GM23338 (cell line): ENCODE data around the gene CFAP100. TPM values are rescaled to one million over a fixed set of nuclear protein-coding genes. Genes with fewer than 3 reads are reported as not detected.

ENCODE experiments used
- ATAC-seq: fragments of 200-7000 bp; cut with Tn5 transposase; 3 replicates; pipeline ENCODE4 v1.9.1; 2020
- DNase-seq: peaks from one replicate; pipeline ENCODE4 v3.0.0-alpha.2; 2015; ENCODE audit warnings: low spot score
- H2AFZ ChIP-seq: fragments of 200-600 bp; sonication (generic); 2 replicates; pipeline ENCODE4 v1.8.0; 2016; ENCODE audit warnings: antibody characterized with exemption, mild to moderate bottlenecking, moderate library complexity
- H3F3A ChIP-seq: fragments of 200-600 bp; sonication (generic); replicated peaks from 2 replicates; pipeline ENCODE4 v1.8.0; 2017; ENCODE audit warnings: antibody characterized with exemption, mixed run types, low read depth
- H3K27ac ChIP-seq: fragments of 200-600 bp; sonication (generic); 2 replicates; pipeline ENCODE4 v1.6.1; 2016; ENCODE audit warnings: low read depth
- H3K27me3 ChIP-seq: fragments of 200-600 bp; sonication (generic); 2 replicates; pipeline ENCODE4 v1.8.0; 2016; ENCODE audit warnings: mild to moderate bottlenecking, mixed run types, moderate library complexity; ENCODE audit not compliant: insufficient read depth
- H3K36me3 ChIP-seq: fragments of 200-600 bp; sonication (generic); 2 replicates; pipeline ENCODE4 v1.8.0; 2016; ENCODE audit warnings: mild to moderate bottlenecking; ENCODE audit not compliant: insufficient read depth
- H3K4me1 ChIP-seq: fragments of 200-600 bp; sonication (generic); 2 replicates; pipeline ENCODE4 v1.8.0; 2016; ENCODE audit warnings: mild to moderate bottlenecking, moderate library complexity; ENCODE audit not compliant: insufficient read depth
- H3K4me2 ChIP-seq: fragments of 200-600 bp; sonication (generic); 2 replicates; pipeline ENCODE4 v1.7.1; 2017; ENCODE audit warnings: mixed run types
- H3K4me3 ChIP-seq: fragments of 200-600 bp; sonication (generic); 2 replicates; pipeline ENCODE4 v1.6.1; 2016; ENCODE audit warnings: mixed run types
- H3K79me2 ChIP-seq: fragments of 200-600 bp; sonication (generic); replicated peaks from 2 replicates; pipeline ENCODE4 v1.8.0; 2017; ENCODE audit warnings: mild to moderate bottlenecking; ENCODE audit not compliant: insufficient read depth
- H3K9me2 ChIP-seq: fragments of 200-600 bp; sonication (generic); 2 replicates; pipeline ENCODE4 v1.8.0; 2017; ENCODE audit not compliant: insufficient read depth
- H4K20me1 ChIP-seq: fragments of 200-600 bp; sonication (generic); replicated peaks from 2 replicates; pipeline ENCODE4 v1.8.0; 2017; ENCODE audit warnings: mild to moderate bottlenecking; ENCODE audit not compliant: insufficient read depth
- H3K27ac Mint-ChIP-seq: 2 replicates; pipeline ENCODE4 v1.8.0; 2020; ENCODE audit warnings: inconsistent platforms, mild to moderate bottlenecking, moderate library complexity, mixed read lengths
- H3K27me3 Mint-ChIP-seq: 3 replicates; pipeline ENCODE4 v1.8.0; 2022; ENCODE audit warnings: low read depth, mild to moderate bottlenecking, moderate library complexity, mixed read lengths, inconsistent platforms; ENCODE audit not compliant: insufficient read depth, poor library complexity
- H3K36me3 Mint-ChIP-seq: 3 replicates; pipeline ENCODE4 v1.8.0; 2021; ENCODE audit warnings: low read depth, mild to moderate bottlenecking, inconsistent platforms, moderate library complexity, mixed read lengths
- H3K4me1 Mint-ChIP-seq: 3 replicates; pipeline ENCODE4 v1.8.0; 2020; ENCODE audit warnings: mild to moderate bottlenecking, inconsistent platforms, mixed read lengths
- H3K4me3 Mint-ChIP-seq: 3 replicates; pipeline ENCODE4 v1.8.0; 2021; ENCODE audit warnings: moderate library complexity, mild to moderate bottlenecking, inconsistent platforms, mixed read lengths
- H3K9me3 Mint-ChIP-seq: 3 replicates; pipeline ENCODE4 v1.8.0; 2020; ENCODE audit warnings: moderate library complexity, mild to moderate bottlenecking, inconsistent platforms, mixed read lengths
- CREB1 ChIP-seq: fragments of 250-450 bp; sonication (Bioruptor Pico); IDR thresholded peaks from 2 replicates; pipeline ENCODE4 v1.5.0; 2020; ENCODE audit warnings: low read depth, mild to moderate bottlenecking, moderate library complexity
- CTCF ChIP-seq, 2 experiments: fragments of 200-600 bp in 1 of 2; sonication (generic) in 1 of 2; conservative IDR thresholded peaks; 2 replicates each; pipeline versions ENCODE4 v1.5.1 to v1.6.1; 2016 to 2017; ENCODE audit warnings: antibody characterized with exemption in 2 of 2, low read depth in 2 of 2, mild to moderate bottlenecking in 2 of 2, moderate library complexity in 1 of 2
- ETS1 ChIP-seq: IDR thresholded peaks from 2 replicates; pipeline ENCODE4 v1.6.1; 2016; ENCODE audit warnings: antibody characterized with exemption
- EZH2 ChIP-seq: fragments of 200-600 bp; sonication (generic); IDR thresholded peaks from one replicate; pipeline ENCODE4 v1.8.0; 2017; ENCODE audit warnings: antibody characterized with exemption, mild to moderate bottlenecking, low read depth; ENCODE audit not compliant: unreplicated experiment
- EZH2phosphoT487 ChIP-seq: fragments of 200-600 bp; sonication (generic); IDR thresholded peaks from one replicate; pipeline ENCODE4 v1.8.1; 2018; ENCODE audit warnings: antibody characterized with exemption; ENCODE audit not compliant: unreplicated experiment
- JUNB ChIP-seq: IDR thresholded peaks from one replicate; pipeline ENCODE4 v1.6.1; 2016; ENCODE audit warnings: antibody characterized with exemption; ENCODE audit not compliant: unreplicated experiment
- NANOG ChIP-seq: IDR thresholded peaks from 2 replicates; pipeline ENCODE4 v1.6.1; 2016; ENCODE audit warnings: antibody characterized with exemption, borderline replicate concordance
- POLR2AphosphoS5 ChIP-seq: IDR thresholded peaks from 2 replicates; pipeline ENCODE4 v1.6.1; 2016; ENCODE audit warnings: antibody characterized with exemption, low read depth
- REST ChIP-seq: IDR thresholded peaks from one replicate; pipeline ENCODE4 v1.6.1; 2018; ENCODE audit warnings: antibody characterized with exemption; ENCODE audit not compliant: unreplicated experiment
- STAT1 ChIP-seq: IDR thresholded peaks from one replicate; pipeline ENCODE4 v1.6.1; 2016; ENCODE audit warnings: antibody characterized with exemption; ENCODE audit not compliant: unreplicated experiment
- ZNF114 ChIP-seq: fragments of 250-450 bp; sonication (Bioruptor Pico); IDR thresholded peaks from 2 replicates; pipeline ENCODE4 v1.5.0; 2020; ENCODE audit warnings: mild to moderate bottlenecking, moderate library complexity
- ZNF331 ChIP-seq: fragments of 250-450 bp; sonication (Bioruptor Pico); IDR thresholded peaks from 2 replicates; pipeline ENCODE4 v1.5.0; 2020; ENCODE audit warnings: low read depth, mild to moderate bottlenecking, moderate library complexity
- ZNF462 ChIP-seq: fragments of 250-450 bp; sonication (Bioruptor Pico); IDR thresholded peaks from 2 replicates; pipeline ENCODE4 v1.5.0; 2020; ENCODE audit warnings: mild to moderate bottlenecking, moderate library complexity
- polyA plus RNA-seq: library from polyadenylated mRNA; unstranded; fragments of >200 nt; fragmentation: Nextera tagmentation; extraction: Ambion mirVana; gene quantifications from 2 replicates; pipeline ENCODE4 v1.2.1, GENCODE V29; 2016
- total RNA-seq: library from RNA; depleted of rRNA; stranded (reverse); fragments of >200 nt; shearing (Covaris generic); gene quantifications from 2 replicates; pipeline ENCODE4 v1.2.3, GENCODE V29; 2014

CFAP100 gene
- total and polyA plus RNA-seq, 2 experiments from 2014 or later, result 0.07 TPM; not detected in 1

- H3K4me3 ChIP-seq, result no peak overlapping the region
- ATAC-seq (no peak), DNase-seq (no peak)
- H3K36me3 ChIP-seq, result no peaks in the 10 kb centered on the region
- H2AFZ ChIP-seq, result no peak overlapping the region
- no peaks in the 10 kb centered on the region for H4K20me1 ChIP-seq
- no peaks in the 10 kb centered on the region for H3K9me2 ChIP-seq
- peaks cover 3% of the 10 kb centered on the region for H3K27me3 Mint-ChIP-seq
- no peak for TF ChIP-seq ZNF462 (CRISPR knock-in tag)
- no peak for TF ChIP-seq CREB1 (CRISPR knock-in tag)
- TF ChIP-seq POLR2AphosphoS5, result no peak
- TF ChIP-seq NANOG, result no peak
- no peak for TF ChIP-seq ETS1
- TF ChIP-seq EZH2, result no peak
- no peak for TF ChIP-seq STAT1
- TF ChIP-seq REST, result no peak
- TF ChIP-seq ZNF331 (CRISPR knock-in tag), result no peak
- no peak for TF ChIP-seq ZNF114
- TF ChIP-seq JUNB, result no peak
- TF ChIP-seq CTCF (conservative IDR thresholded peaks at IDR 0.05; ENCODE audit: low read depth in 2 of 2), result no peak
- no peak for TF ChIP-seq EZH2phosphoT487
- H3K4me3 Mint-ChIP-seq, result no peak overlapping the region
- no peak overlapping the region for H3K27ac Mint-ChIP-seq
- no peaks in the 10 kb centered on the region for H3F3A ChIP-seq
- no peaks in the 10 kb centered on the region for H3K27me3 ChIP-seq
- no peaks in the 10 kb centered on the region for H3K4me1 ChIP-seq
- H3K79me2 ChIP-seq, result no peaks in the 10 kb centered on the region
- H3K27ac ChIP-seq, result no peak overlapping the region
- no peaks in the 10 kb centered on the region for H3K9me3 Mint-ChIP-seq
- no peak overlapping the region for H3K4me2 ChIP-seq
- H3K4me1 Mint-ChIP-seq, result peaks cover 29% of the 10 kb centered on the region
- peaks cover 21% of the 10 kb centered on the region for H3K36me3 Mint-ChIP-seq
These were observed 42.4 kb downstream of the CFAP100 start for GRCh38 chr3:126436826-126437717.
